Neural cell (in vitro differentiated cells): ENCODE measurements around the gene LYRM2. TPM values are rescaled to one million over a fixed set of nuclear protein-coding genes. Genes with fewer than 3 reads are reported as not detected.
A peak's percentile ranks its signal among the peaks of the same experiment; 100 is the strongest.

Experiments used
- H2AFZ ChIP-seq: fragments of 200-600, 300-800 bp; sonication (generic), shearing (Covaris generic); 2 replicates; pipeline ENCODE4 v1.6.0; 2014; ENCODE audit warnings: low read depth, mild to moderate bottlenecking, antibody characterized with exemption, low read length, moderate library complexity
- H3F3A ChIP-seq: fragments of 200-600 bp; shearing (Covaris generic); 2 replicates; pipeline ENCODE4 v1.6.1; 2016; ENCODE audit warnings: mild to moderate bottlenecking, moderate library complexity, mixed read lengths, antibody characterized with exemption, low read length; ENCODE audit not compliant: insufficient read depth, poor library complexity, severe bottlenecking
- H3K27ac ChIP-seq: fragments of 200-600, 300-800 bp; sonication (generic), shearing (Covaris generic); 2 replicates; pipeline ENCODE4 v1.5.1; 2014; ENCODE audit warnings: mild to moderate bottlenecking, low read length, moderate library complexity
- H3K27me3 ChIP-seq: fragments of 300-800, 200-600 bp; sonication (generic), shearing (Covaris generic); 2 replicates; pipeline ENCODE4 v1.6.0; 2014; ENCODE audit warnings: mild to moderate bottlenecking, low read depth, low read length, moderate library complexity; ENCODE audit not compliant: insufficient read depth
- H3K36me3 ChIP-seq: fragments of 300-800, 200-600 bp; sonication (generic), shearing (Covaris generic); 2 replicates; pipeline ENCODE4 v1.5.1; 2014; ENCODE audit warnings: mild to moderate bottlenecking, antibody characterized with exemption, low read length, moderate library complexity; ENCODE audit not compliant: insufficient read depth
- H3K4me2 ChIP-seq: fragments of 300-800, 200-600 bp; sonication (generic), shearing (Covaris generic); 2 replicates; pipeline ENCODE4 v1.6.0; 2014; ENCODE audit warnings: mild to moderate bottlenecking, low read length
- H3K4me3 ChIP-seq: fragments of 300-800, 200-600 bp; sonication (generic), shearing (Covaris generic); 2 replicates; pipeline ENCODE4 v1.5.1; 2014; ENCODE audit warnings: mild to moderate bottlenecking, low read length, moderate library complexity
- H3K79me2 ChIP-seq: fragments of 200-600 bp; shearing (Covaris generic); replicated peaks from 2 replicates; pipeline ENCODE4 v1.6.0; 2014; ENCODE audit warnings: mild to moderate bottlenecking, low read length, moderate library complexity; ENCODE audit not compliant: insufficient read depth
- H3K9ac ChIP-seq: fragments of 300-800, 200-600 bp; sonication (generic), shearing (Covaris generic); 2 replicates; pipeline ENCODE4 v1.6.1; 2016; ENCODE audit warnings: mild to moderate bottlenecking, low read length, mixed read lengths
- H3K9me2 ChIP-seq: fragments of 200-600 bp; shearing (Covaris generic); 2 replicates; pipeline ENCODE4 v1.6.1; 2016; ENCODE audit warnings: mild to moderate bottlenecking, low read length, mixed read lengths; ENCODE audit not compliant: insufficient read depth
- H3K9me3 ChIP-seq: fragments of 200-600, 300-800 bp; sonication (generic), shearing (Covaris generic); 2 replicates; pipeline ENCODE4 v1.6.1; 2016; ENCODE audit warnings: mild to moderate bottlenecking, mixed run types, low read length, moderate library complexity, mixed read lengths
- H4K20me1 ChIP-seq: fragments of 200-600 bp; shearing (Covaris generic); 2 replicates; pipeline ENCODE4 v1.6.1; 2016; ENCODE audit warnings: mild to moderate bottlenecking, mixed run types; ENCODE audit not compliant: insufficient read depth
- EP300 ChIP-seq: fragments of 450-650 bp; conservative IDR thresholded peaks from 2 replicates; pipeline ENCODE4 v1.6.1; 2014; ENCODE audit warnings: antibody characterized with exemption, mild to moderate bottlenecking, moderate library complexity; ENCODE audit not compliant: poor library complexity, severe bottlenecking
- EZH2 ChIP-seq: fragments of 200-600, 300-800 bp; shearing (Covaris generic), sonication (generic); IDR thresholded peaks from 2 replicates; pipeline ENCODE4 v1.6.1; 2014; ENCODE audit warnings: antibody characterized with exemption, low read length, borderline replicate concordance, mild to moderate bottlenecking; ENCODE audit not compliant: insufficient read depth, poor library complexity, severe bottlenecking
- POLR2AphosphoS5 ChIP-seq: IDR thresholded peaks from 2 replicates; pipeline ENCODE4 v1.6.1; 2012
- RAD21 ChIP-seq: fragments of 450-650 bp; conservative IDR thresholded peaks from 2 replicates; pipeline ENCODE4 v1.6.1; 2014; ENCODE audit warnings: antibody characterized with exemption, mild to moderate bottlenecking, moderate library complexity
- polyA plus RNA-seq: library from polyadenylated mRNA; depleted of rRNA; stranded (reverse); fragments of >200 nt; gene quantifications from 2 replicates; pipeline ENCODE4 v1.2.3, GENCODE V29; 2014
- TF ChIP-seq, protein P1 (sequence below): IDR thresholded peaks from 2 replicates; pipeline ENCODE4 v1.6.1; 2012; ENCODE audit warnings: borderline replicate concordance
- TF ChIP-seq, protein P2 (sequence below): fragments of 450-650 bp; IDR thresholded peaks from 2 replicates; pipeline ENCODE4 v1.5.1; 2014; ENCODE audit warnings: antibody characterized with exemption, mild to moderate bottlenecking, moderate library complexity; ENCODE audit not compliant: poor library complexity, severe bottlenecking

The LYRM2 gene
- polyA plus RNA-seq, 1 donor from 2014 or later: 25.5 TPM

DNA sequence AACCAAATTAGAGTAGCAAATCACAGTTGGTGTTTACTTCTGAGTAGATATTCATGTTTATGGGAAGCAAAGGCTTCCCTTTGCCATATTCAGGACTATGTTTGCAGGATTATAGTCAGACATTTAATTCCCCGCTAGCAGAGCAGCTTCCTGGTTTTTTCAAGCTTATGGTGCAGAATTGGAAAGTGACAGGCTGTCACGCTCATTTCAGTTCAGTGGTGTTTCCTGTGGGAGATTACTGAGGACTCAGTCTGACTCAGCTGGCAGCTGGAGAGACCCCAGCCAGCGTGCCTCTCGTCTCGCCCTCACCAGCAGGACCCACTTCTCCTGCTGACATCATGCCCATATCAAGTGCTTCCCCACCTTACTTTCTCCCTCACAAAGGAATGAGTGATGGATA, 85.1 kb downstream of the LYRM2 start:
- Histone ChIP-seq H3K27me3 (no peaks in the 10 kb centered on the region), H3F3A (peaks cover 5% of the 10 kb centered on the region), H3K79me2 (peaks cover 3% of the 10 kb centered on the region), H3K36me3 (no peaks in the 10 kb centered on the region), H3K4me2 (no peak overlapping the region), H3K9me3 (no peaks in the 10 kb centered on the region), H2AFZ (no peak overlapping the region), H3K9ac (peak overlapping the region; percentile 14), H3K4me3 (peak overlapping the region; percentile 14), H3K27ac (peak overlapping the region; percentile 61), H3K9me2 (no peaks in the 10 kb centered on the region), H4K20me1 (no peaks in the 10 kb centered on the region)
- TF ChIP-seq POLR2AphosphoS5 (peak; percentile 64), EP300 (peak; percentile 47)
- TF ChIP-seq, protein P1, sequence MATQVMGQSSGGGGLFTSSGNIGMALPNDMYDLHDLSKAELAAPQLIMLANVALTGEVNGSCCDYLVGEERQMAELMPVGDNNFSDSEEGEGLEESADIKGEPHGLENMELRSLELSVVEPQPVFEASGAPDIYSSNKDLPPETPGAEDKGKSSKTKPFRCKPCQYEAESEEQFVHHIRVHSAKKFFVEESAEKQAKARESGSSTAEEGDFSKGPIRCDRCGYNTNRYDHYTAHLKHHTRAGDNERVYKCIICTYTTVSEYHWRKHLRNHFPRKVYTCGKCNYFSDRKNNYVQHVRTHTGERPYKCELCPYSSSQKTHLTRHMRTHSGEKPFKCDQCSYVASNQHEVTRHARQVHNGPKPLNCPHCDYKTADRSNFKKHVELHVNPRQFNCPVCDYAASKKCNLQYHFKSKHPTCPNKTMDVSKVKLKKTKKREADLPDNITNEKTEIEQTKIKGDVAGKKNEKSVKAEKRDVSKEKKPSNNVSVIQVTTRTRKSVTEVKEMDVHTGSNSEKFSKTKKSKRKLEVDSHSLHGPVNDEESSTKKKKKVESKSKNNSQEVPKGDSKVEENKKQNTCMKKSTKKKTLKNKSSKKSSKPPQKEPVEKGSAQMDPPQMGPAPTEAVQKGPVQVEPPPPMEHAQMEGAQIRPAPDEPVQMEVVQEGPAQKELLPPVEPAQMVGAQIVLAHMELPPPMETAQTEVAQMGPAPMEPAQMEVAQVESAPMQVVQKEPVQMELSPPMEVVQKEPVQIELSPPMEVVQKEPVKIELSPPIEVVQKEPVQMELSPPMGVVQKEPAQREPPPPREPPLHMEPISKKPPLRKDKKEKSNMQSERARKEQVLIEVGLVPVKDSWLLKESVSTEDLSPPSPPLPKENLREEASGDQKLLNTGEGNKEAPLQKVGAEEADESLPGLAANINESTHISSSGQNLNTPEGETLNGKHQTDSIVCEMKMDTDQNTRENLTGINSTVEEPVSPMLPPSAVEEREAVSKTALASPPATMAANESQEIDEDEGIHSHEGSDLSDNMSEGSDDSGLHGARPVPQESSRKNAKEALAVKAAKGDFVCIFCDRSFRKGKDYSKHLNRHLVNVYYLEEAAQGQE: no peak

DNA sequence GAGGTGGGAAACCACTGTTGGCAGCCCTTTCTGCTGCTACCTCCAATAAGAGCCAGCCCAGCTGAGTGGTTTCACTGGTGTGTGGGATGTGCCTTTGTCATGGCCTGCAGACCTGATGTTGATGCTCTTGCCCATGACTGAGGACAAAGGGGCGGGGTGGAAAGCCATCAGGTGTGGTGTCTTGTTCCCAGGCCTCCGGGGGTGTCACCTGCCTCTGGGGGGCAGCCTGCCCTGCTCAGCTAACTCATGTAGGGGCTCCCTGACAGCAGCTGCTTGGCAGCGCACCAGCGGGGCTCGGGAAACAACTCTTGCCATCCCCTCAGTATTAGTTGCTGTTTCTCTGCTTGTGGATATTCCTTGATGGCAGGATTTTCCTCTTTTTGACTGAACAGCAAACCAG, 91.3 kb downstream of the LYRM2 start:
- no peak overlapping the region for H2AFZ ChIP-seq
- H3K27ac ChIP-seq: no peak overlapping the region
- no peak overlapping the region for H3K4me3 ChIP-seq
- H3K9ac ChIP-seq: no peak overlapping the region
- no peaks in the 10 kb centered on the region for H3K27me3 ChIP-seq
- H3K36me3 ChIP-seq: no peaks in the 10 kb centered on the region
- H3K79me2 ChIP-seq: no peaks in the 10 kb centered on the region
- no peaks in the 10 kb centered on the region for H3K9me3 ChIP-seq
- H3K4me2 ChIP-seq: no peak overlapping the region
- no peaks in the 10 kb centered on the region for H3F3A ChIP-seq
- TF ChIP-seq RAD21 (no peak), EZH2 (no peak)
- TF ChIP-seq, protein P1: no peak
- TF ChIP-seq, protein P2, sequence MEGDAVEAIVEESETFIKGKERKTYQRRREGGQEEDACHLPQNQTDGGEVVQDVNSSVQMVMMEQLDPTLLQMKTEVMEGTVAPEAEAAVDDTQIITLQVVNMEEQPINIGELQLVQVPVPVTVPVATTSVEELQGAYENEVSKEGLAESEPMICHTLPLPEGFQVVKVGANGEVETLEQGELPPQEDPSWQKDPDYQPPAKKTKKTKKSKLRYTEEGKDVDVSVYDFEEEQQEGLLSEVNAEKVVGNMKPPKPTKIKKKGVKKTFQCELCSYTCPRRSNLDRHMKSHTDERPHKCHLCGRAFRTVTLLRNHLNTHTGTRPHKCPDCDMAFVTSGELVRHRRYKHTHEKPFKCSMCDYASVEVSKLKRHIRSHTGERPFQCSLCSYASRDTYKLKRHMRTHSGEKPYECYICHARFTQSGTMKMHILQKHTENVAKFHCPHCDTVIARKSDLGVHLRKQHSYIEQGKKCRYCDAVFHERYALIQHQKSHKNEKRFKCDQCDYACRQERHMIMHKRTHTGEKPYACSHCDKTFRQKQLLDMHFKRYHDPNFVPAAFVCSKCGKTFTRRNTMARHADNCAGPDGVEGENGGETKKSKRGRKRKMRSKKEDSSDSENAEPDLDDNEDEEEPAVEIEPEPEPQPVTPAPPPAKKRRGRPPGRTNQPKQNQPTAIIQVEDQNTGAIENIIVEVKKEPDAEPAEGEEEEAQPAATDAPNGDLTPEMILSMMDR: no peak
- no peaks in the 10 kb centered on the region for H4K20me1 ChIP-seq
- H3K9me2 ChIP-seq: no peaks in the 10 kb centered on the region
